CD1c-positive myeloid dendritic cell (primary cell): ENCODE data around the gene BCDIN3D.

Source experiments
- DNase-seq: peaks from one replicate; pipeline ENCODE4 v3.0.0-alpha.2; 2016; ENCODE audit errors: extremely low spot score

Gene BCDIN3D

DNA sequence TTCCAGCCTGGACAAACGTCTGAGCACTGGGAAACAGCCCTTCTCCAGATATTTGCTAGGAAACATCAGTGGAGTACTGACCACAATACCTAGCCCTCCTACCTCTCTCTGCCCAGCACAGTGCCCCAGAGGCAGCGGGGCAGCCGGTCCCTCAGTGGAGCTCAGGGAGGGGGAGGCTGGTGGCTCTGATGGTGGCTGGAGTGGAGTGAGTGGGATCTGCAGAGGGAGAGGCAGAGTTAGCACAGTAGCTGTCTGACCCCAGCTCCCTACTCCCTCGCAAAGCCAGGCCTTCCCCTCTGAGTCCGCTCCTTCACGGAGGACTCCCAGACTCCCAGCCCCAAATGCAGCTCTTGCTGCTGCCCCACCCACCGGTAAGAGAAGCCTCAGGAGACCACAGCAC lies 44.7 kb downstream of the BCDIN3D start:
- no peak for DNase-seq

DNA sequence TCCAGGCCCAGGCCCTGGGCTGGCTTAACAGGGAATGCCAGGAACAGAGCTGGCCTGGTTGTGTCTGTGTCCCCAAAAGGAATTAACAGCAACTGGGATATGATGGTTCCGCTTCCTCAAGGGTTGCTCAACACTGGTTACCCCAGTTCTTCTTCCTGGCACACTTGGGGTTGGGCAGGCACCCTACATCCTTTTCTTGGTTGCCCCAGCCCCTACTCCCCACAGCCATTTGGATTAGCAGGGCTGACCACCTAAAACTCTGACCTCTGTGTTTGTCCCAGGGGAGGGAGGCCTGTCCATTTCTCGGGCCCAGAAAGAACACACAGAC lies 45.5 kb downstream of the BCDIN3D start:
- peak; percentile 41 for DNase-seq

DNA sequence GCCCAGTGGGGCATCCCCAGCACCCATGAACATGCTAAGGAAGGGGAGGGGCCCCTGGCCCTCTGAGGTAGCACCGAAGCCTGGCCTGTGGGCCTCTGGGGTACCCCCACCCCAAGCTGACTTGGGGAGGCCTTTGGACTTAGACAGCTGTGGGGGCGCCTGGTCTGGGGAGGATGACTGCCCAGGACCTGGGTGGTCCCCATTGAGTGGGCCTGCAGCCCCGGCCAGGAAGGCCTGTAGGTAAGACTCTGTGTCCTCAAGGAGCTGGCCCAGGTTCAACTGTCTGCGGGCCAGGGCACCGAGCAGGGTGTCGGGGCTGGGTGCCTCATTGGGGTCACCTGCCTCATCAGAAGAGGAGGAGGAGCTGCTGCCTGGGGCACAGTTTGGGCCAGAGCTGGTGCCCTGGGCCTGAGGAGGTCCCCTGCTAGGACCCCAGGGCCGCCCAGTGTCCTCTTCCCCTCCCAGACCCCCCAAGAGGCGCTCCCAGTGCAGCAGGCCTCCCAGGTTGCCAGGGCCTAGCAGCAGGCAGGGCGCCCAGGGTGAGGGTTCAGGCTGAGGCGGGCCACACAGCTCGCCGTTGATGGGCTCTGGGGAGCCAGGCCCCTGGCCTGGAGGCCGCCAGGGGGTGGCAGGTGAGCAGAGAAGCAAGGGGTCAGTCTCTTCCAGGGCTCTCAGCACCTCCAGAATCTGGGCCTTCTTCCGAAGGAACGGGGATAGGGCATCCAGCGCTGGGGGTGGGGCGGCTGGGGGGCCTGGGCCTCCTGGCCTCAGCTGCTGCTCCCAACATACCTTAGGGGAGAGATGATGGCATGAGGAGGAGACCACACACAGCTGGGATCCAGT lies 46.1 kb downstream of the BCDIN3D start:
- no peak for DNase-seq

DNA sequence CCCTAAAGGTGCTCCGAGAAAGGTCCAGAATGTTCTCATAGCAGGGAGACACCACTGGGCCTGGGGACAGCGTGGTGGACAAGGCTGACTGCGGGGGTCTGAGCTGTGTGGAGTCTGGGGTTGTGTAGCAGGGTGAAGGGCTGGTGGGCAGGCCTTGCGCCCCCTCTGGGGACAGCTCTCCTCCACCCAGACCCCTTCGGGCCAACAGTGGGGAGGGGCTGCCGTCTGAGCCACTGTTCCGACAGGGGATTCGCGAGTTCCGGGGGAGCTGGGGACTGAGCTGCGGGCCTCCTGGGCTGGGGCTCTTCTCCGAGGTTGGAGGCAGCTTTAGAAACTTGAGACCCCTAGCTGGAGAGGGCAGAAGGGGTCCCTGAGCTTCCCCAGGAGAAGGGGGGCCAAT lies 46.8 kb downstream of the BCDIN3D start:
- no peak for DNase-seq

DNA sequence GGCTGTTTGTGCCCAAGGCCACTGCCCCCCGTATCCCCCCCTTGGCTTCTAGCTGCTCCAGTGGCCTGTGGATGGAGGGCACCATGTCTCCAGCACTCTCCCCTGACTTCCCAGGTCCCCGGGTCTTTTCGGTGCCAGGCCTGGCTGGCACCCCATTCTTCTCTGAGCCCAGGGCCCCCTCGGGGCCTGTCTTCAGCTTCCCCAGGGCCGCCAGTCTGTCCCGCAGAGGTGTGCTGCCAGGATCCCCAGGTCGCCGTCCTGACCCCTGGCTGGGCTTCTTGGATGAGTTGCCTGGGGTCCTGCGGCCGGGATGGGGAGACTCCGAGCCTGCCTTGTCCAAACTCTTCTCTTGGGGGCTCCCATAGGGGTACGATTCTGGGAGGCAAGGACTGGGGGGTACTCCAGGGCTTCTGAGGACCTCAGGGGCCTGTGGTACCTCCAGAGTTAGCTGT lies 47.2 kb downstream of the BCDIN3D start:
- DNase-seq, result no peak

DNA sequence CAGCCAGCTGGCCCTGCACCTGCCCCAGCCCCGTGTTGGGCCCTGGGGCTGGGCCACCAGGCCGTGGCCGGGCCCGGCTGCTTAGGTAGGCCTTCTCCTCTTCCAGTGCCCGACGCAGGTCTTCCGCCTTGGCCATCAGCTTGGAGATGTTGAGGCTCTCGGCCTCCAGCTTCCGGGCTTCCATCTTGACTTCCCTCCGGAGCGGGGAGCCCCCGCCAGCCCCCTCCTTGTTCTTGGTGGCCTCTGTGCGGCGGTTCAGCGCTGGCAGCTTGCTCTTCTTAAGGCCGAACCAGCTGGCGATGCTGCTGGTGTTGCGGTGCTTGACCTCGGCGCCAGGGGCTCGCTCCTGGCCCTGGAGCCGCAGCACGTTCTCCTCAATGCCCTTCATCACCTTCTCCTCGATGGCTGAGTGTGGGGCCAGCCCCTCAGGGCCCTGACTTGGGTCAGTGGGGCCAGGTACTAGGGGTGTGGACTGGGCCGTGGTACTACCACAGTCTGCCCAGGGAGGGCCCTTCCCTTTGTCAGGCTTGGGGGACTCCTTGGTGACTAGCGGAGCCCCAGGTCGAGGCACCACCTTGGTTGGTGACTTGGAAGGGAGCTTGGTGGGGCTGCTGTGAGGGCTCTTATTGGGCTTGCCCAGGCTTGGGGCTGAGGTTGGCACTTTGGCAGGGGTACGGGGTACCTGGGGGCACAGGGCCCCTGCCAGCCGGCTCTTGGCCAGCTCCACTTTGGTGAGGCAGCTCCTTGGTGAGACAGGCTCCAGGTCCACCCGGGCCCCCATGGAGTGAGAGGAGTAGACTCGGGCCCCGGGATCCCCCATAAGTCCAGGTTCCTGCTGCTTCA lies 47.9 kb downstream of the BCDIN3D start:
- DNase-seq, result no peak

DNA sequence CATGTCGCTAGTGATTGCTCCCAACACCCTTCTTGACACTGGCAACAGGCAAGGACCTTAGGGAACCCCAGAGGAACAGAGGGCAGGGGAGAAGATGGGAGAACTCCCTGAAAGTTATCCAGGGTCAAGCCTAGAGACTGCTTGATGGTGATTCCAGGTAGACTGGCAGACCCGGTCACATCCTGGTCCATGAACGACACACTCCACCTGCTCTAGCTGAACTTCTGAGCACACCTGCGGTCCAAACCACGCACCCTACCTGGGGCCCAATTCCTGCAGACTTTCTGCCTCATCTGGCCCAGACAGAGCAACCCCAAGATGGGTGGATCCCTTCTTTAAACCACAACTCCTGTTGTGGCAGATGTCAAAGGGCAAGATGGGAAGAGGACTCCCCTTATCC lies 48.9 kb downstream of the BCDIN3D start:
- no peak for DNase-seq

DNA sequence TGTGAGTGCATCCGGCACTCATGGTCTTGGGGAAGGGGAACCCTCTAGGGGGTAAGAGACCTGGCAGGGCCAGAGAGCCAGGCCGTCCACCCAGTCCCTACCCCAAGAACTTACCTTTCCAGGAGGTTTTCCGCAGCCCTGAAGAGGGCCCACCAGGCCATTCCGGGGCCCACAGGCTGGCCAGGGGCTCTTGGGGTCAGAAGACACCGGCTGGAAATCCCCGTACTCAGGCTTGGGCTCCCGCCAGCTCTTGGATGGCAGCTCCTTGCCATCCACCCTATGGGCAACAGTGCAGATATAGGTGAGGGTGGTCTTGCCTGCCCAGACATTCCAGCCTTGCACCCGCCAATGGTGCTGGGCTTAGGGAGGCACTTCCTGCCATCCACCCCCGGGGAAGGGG lies 49.3 kb downstream of the BCDIN3D start:
- no peak for DNase-seq

DNA sequence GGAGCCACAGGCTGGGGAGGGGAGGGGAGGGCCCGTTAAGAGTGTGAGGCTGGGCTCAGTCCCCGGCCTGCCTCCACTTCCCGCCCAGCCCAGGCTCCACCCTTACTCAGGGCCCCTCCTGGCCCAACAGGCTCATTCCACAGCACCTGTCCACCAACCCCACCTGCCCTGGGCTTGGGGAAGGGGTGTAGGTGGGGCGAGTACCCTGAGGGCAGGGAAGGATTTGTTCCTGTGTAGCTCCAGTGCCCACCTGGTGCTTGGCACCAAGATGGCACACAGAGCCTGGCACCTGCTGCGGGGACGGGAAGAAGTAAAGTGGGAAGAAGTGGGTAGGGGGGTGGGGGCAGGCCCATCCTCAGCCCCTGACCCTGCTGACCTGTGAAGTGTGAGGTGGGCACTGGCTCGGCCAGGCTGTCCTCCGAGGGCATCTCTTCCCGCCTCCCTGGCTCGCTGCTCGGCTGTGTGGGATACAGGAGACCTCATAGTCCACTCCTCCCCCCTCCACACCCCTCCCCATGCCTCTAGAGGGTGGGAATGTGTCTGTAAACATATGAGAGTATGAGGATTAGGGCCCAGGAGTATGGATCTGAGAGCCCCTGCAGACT lies 49.8 kb downstream of the BCDIN3D start:
- DNase-seq, result no peak

DNA sequence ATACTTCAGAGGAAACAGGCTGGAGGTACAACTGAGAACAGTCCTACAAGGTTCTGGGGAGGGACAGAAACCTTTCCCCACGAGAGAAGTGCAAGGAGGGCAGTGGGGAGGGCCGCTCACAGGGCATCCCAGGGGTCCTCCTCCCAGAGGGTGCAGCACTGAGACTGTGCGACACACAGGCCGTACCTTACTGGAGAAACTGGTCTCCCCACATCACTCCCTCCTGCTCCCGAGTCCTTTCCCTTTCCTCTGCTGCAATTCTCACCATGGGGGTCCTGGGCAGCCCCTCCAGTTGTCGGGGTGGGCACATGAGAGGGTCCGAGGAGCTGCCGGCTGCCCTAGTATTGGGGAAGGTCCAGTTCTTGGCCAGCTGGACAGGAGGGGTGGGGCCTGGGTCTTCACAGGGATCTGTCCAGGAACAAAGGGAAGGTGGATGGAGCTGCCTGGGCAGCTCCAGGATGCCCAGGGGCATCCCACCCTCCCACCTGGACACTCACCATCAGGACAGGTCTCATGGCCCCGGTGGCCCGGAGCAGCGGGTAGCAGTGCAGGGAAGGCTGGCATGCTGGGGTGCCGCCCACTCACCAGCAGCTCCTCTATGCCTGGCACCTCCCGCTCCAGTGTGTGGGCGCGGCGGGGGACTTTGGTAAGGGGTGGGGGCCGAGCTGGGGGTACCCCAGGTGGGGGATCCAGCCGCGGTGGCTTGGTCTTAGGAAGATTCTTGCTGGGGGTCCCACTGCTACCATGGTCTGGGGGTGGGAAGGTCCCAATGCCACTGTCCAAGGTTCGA lies 50.5 kb downstream of the BCDIN3D start:
- no peak for DNase-seq

DNA sequence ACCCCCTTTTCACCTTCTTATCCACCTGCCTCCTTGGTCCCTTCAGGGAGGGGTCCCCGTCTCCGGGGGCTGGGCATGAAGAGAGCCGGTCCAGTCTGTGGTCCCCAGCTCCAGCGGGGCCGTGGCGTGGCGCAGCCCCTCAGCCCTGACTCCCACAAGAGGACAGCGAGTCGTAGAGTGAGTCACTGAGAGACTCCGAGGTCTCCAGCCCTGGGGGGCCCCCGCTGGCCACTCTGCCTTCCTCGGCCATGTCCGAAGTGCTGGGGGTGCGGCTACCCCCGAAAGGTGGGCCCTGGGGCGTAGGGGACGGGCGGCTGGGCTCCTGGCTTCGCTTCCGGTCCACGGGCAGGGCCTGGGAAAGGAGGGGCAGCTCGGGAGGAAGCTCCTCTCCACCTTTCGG lies 51.2 kb downstream of the BCDIN3D start:
- DNase-seq, result no peak

DNA sequence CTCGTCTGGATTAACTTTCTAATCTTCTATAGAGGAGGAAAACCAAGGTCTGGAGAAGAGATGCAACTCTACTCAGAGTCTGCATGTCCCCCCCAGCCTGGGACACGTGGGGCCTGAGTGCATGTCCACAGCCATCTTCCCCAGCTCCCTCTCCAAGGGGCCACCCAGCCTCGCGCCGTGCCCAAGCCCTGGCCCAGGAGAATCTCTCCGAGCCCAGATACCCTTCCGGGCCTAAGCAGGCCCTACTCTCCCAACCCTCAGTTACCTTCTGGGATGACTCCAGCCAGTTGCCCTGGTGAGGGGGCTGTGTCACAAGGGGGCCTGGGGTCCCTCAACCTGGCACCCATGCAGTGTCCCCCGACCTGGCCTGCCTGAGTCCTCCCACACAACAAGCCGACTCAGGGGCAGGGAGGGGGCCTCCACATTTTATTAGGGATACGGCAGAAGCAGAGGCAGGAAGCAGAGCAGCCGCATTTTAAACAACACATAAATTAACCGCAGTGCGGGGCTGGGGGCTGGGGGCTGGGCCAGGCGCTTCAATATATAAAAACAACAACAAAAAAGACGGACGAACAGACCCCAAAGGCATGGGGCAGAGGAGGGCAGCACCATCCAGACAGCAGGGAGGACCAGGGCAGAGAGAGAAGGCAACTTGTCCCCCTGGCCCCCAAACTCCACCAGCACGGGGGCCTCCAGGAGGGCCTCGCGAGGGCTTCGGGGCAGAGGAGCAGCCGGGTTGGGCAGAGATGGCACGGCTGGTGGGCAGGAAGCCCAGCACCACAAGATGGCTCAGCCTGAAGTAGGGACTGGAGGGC lies 52.0 kb downstream of the BCDIN3D start:
- DNase-seq, result no peak

DNA sequence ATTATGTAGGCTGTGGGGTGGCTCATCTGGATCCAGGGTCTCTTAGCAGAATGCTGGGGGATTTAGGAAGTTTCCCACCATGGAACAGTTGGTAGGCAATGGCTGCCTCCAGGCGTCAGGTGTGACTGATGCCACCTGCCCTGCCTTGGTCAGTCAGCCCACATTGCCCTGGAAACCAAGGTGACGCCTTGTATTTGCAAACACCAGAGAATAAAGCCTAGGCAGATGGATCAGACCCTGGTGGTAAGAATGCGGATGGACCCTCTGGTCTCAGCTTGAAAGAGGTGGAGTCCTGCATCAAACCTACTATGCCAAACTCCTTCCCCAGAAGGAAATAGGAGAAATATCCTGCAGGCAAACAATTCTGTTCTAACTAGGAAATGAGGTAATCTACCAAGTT lies 52.9 kb downstream of the BCDIN3D start:
- no peak for DNase-seq

DNA sequence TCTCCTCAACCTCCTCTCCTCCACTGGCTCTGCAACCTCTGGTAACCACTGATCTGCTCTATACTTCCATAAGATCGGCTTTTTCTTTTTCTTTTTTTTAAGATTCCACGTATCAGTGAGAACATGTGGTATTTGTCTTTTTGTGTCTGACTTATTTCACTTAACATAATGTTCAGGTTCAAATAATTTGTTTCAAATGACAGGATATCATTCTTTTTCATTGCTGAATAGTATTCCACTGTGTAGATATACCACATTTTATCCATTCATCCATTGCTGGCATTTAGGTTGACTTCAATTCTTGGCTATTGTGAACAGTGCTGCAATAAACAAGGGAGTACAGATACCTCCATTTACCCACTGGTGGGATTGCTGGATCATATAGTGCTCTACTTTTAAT lies 55.2 kb downstream of the BCDIN3D start:
- DNase-seq, result no peak
